B cell (primary cell): ENCODE measurements around the gene AMMECR1L. TPM values are rescaled to one million over a fixed set of nuclear protein-coding genes. Genes with fewer than 3 reads are reported as not detected.
"Not testable (repeated sequence)": the region's sequence is repeated elsewhere in the genome, so short reads cannot be mapped to it uniquely, and the experiment has no call there.

Experiments used
- ATAC-seq: fragments of 200-7000 bp; cut with Tn5 transposase; one replicate; pipeline ENCODE4 v1.10.0; 2021; ENCODE audit warnings: low read depth, mild to moderate bottlenecking, moderate number of reproducible peaks, moderate library complexity
- CTCF ChIA-PET: fragments of 350-600 bp; sonication (Branson Sonifier 250); formaldehyde crosslinking; loops from one replicate; lab custom pipeline; 2021; ENCODE audit warnings: antibody characterized with exemption, inconsistent platforms; lab: Charles Lee
- POLR2A ChIA-PET: fragments of 350-600 bp; sonication (Branson Sonifier 250); formaldehyde crosslinking; loops from one replicate; lab custom pipeline; 2021; ENCODE audit warnings: antibody characterized with exemption; lab: Charles Lee
- DNase-seq: peaks from one replicate; pipeline ENCODE4 v3.0.0; 2013
- H2AFZ ChIP-seq: 2 replicates; pipeline ENCODE4 v1.6.1; 2012; ENCODE audit warnings: mild to moderate bottlenecking, low read depth, low read length; ENCODE audit not compliant: insufficient read depth, poor library complexity, severe bottlenecking
- H3K27ac ChIP-seq, 2 donors: 1 replicate in 1 of 2; 2 replicates in 1 of 2; pipeline ENCODE4 v1.5.1; 2012 to 2013; ENCODE audit warnings: low read length in 2 of 2, mild to moderate bottlenecking in 2 of 2, moderate library complexity in 1 of 2
- H3K27me3 ChIP-seq, 4 experiments: fragments of 200-600 bp in 1 of 4; sonication (generic) in 1 of 4; replicated peaks in 1 of 4; 1 replicate in 2 of 4; 2 replicates in 2 of 4; pipeline versions ENCODE4 v1.6.1 to v1.7.0; 2013 to 2016; ENCODE audit warnings: low read length in 3 of 4, mild to moderate bottlenecking in 2 of 4, mixed read lengths in 1 of 4, moderate library complexity in 1 of 4; ENCODE audit not compliant: insufficient read depth in 4 of 4, control insufficient read depth in 3 of 4; ENCODE audit errors: control extremely low read depth in 1 of 4
- H3K36me3 ChIP-seq, 2 experiments: replicated peaks in 1 of 2; 1 replicate in 1 of 2; 2 replicates in 1 of 2; pipeline versions ENCODE4 v1.6.1 to v1.7.1; 2013; ENCODE audit warnings: low read length in 1 of 2; ENCODE audit not compliant: insufficient read depth in 2 of 2, control insufficient read depth in 1 of 2; ENCODE audit errors: control extremely low read depth in 1 of 2, extremely low read depth in 1 of 2
- H3K4me1 ChIP-seq, 2 donors: fragments of 200-600 bp in 1 of 2; sonication (generic) in 1 of 2; 1 replicate in 1 of 2; 2 replicates in 1 of 2; pipeline versions ENCODE4 v1.5.1 to v1.6.1; 2013 to 2017; ENCODE audit warnings: low read length in 2 of 2; ENCODE audit not compliant: control insufficient read depth in 2 of 2, insufficient read depth in 2 of 2
- H3K4me2 ChIP-seq: replicated peaks from 2 replicates; pipeline ENCODE3; 2012; ENCODE audit warnings: mild to moderate bottlenecking, low read depth, low read length; ENCODE audit not compliant: poor library complexity, severe bottlenecking
- H3K4me3 ChIP-seq, 5 experiments: fragments of 200-600 bp in 1 of 5; sonication (generic) in 1 of 5; 1 replicate in 3 of 5; 2 replicates in 2 of 5; pipeline versions ENCODE4 v1.5.1 to v1.7.0; 2011 to 2016; ENCODE audit warnings: low read length in 4 of 5, mild to moderate bottlenecking in 4 of 5, low read depth in 2 of 5, control low read depth in 1 of 5, moderate library complexity in 1 of 5; ENCODE audit not compliant: insufficient read depth in 1 of 5; ENCODE audit errors: control extremely low read depth in 1 of 5, extremely low read depth in 1 of 5
- H3K79me2 ChIP-seq: fragments of 200-600 bp; sonication (generic); one replicate; pipeline ENCODE4 v1.6.0; 2016; ENCODE audit warnings: low read length; ENCODE audit not compliant: control insufficient read depth, insufficient read depth
- H3K9ac ChIP-seq: fragments of 200-600 bp; sonication (generic); 2 replicates; pipeline ENCODE4 v1.6.1; 2017; ENCODE audit warnings: mild to moderate bottlenecking, low read length, moderate library complexity
- H3K9me3 ChIP-seq, 3 donors: one replicate each; pipeline versions ENCODE4 v1.6.1 to v1.7.1; 2013; ENCODE audit warnings: low read length in 2 of 3; ENCODE audit not compliant: control insufficient read depth in 2 of 3, insufficient read depth in 1 of 3; ENCODE audit errors: control extremely low read depth in 1 of 3
- H4K20me1 ChIP-seq: 2 replicates; pipeline ENCODE4 v1.6.0; 2012; ENCODE audit warnings: mild to moderate bottlenecking, low read length; ENCODE audit not compliant: insufficient read depth, control insufficient read depth, poor library complexity, severe bottlenecking
- H3K27ac Mint-ChIP-seq: one replicate; pipeline ENCODE4 v1.8.0; 2021; ENCODE audit warnings: mixed read lengths
- H3K27me3 Mint-ChIP-seq: one replicate; pipeline ENCODE4 v1.8.0; 2021; ENCODE audit warnings: mixed read lengths
- H3K4me1 Mint-ChIP-seq: one replicate; pipeline ENCODE4 v1.8.0; 2021; ENCODE audit warnings: mixed read lengths
- H3K4me3 Mint-ChIP-seq: one replicate; pipeline ENCODE4 v1.8.0; 2021; ENCODE audit warnings: mixed read lengths
- H3K9me3 Mint-ChIP-seq: one replicate; pipeline ENCODE4 v1.8.0; 2022; ENCODE audit warnings: mixed read lengths; ENCODE audit not compliant: insufficient read depth
- CTCF ChIP-seq: fragments of 200-600 bp; IDR thresholded peaks from one replicate; pipeline ENCODE4 v1.8.0; 2022; ENCODE audit warnings: antibody characterized with exemption, mild to moderate bottlenecking
- EZH2 ChIP-seq: IDR thresholded peaks from 2 replicates; pipeline ENCODE4 v1.6.1; 2012; ENCODE audit warnings: borderline replicate concordance, low read depth, mild to moderate bottlenecking, moderate library complexity, low read length; ENCODE audit not compliant: insufficient read depth, poor library complexity, severe bottlenecking
- WGBS: methylation state at CpG from one replicate; pipeline ENCODE4 v1.1.5; 2013; ENCODE audit warnings: missing lambda C conversion rate; ENCODE audit not compliant: insufficient coverage; 5-methylcytosine and 5-hydroxymethylcytosine counted together
- intact Hi-C: fragments of 100-400 bp; cut with micrococcal nuclease; formaldehyde crosslinking; loops from one replicate; pipeline ENCODE4 v1.10.0; 2022
- polyA plus RNA-seq: library from polyadenylated mRNA; depleted of rRNA; stranded (reverse); fragments of >200 nt; gene quantifications from 2 replicates; pipeline ENCODE4 v1.2.3, GENCODE V29; 2012
- total RNA-seq, 2 donors: library from RNA; stranded (reverse); fragments of 120-200 nt in 1 of 2; gene quantifications; 1 replicate in 1 of 2; 2 replicates in 1 of 2; pipeline versions ENCODE4 v1.2.3 to v1.2.4, GENCODE V29; 2013 to 2022

Gene AMMECR1L
- total and polyA plus RNA-seq, 2 donors (not counting 1 experiment from before 2014, with no cell fraction given) = 8.3 to 15.2 TPM

- CTCF ChIA-PET = no interaction called here
Measured at GRCh38 chr2:127910415-127910814, 24.7 kb upstream of the AMMECR1L start.

GRCh38 chr2:127909019-127909418, 23.3 kb upstream of the AMMECR1L start:
- Histone ChIP-seq H3K4me3 (no peak overlapping the region), H3K79me2 (no peaks in the 10 kb centered on the region), H3K27ac (no peak overlapping the region), H3K9me3 (peaks cover 0 to 1% (median 0%) of the 10 kb centered on the region in 3 donors), H3K9ac (no peak overlapping the region), H3K4me2 (no peak overlapping the region), H4K20me1 (no peaks in the 10 kb centered on the region), H3K36me3 (no peaks in the 10 kb centered on the region), H2AFZ (no peak overlapping the region), H3K4me1 (no peaks in the 10 kb centered on the region), H3K27me3 (no peaks in the 10 kb centered on the region)
- no peaks in the 10 kb centered on the region for H3K9me3 Mint-ChIP-seq
- no peak overlapping the region for H3K27ac Mint-ChIP-seq
- 81% methylated on average over 5 of the region's 6 CpGs for WGBS
- no peaks in the 10 kb centered on the region for H3K27me3 Mint-ChIP-seq
- H3K4me3 Mint-ChIP-seq = no peak overlapping the region
- ATAC-seq (no peak), DNase-seq (no peak)
- CTCF ChIA-PET = no interaction called here
- intact Hi-C loops = no loop called here
- TF ChIP-seq EZH2 = no peak
- TF ChIP-seq CTCF = no peak
- peaks cover 2% of the 10 kb centered on the region for H3K4me1 Mint-ChIP-seq
- POLR2A ChIA-PET = interaction anchor here (0.6 kb wide), 1 partner anchor 19 kb away, joined by 3 read pairs; no protein-coding TSS in a partner anchor

More at GRCh38 chr2:127910415-127910814, 24.7 kb upstream of the AMMECR1L start:
- Mint-ChIP-seq H3K9me3 (no peaks in the 10 kb centered on the region), H3K4me3 (no peak overlapping the region), H3K27ac (no peak overlapping the region), H3K4me1 (peaks cover under 1% of the 10 kb centered on the region), H3K27me3 (no peaks in the 10 kb centered on the region)
- no peaks in the 10 kb centered on the region for H3K79me2 ChIP-seq
- intact Hi-C loops = no loop called here
- H3K27ac ChIP-seq = no peak overlapping the region
- no peaks in the 10 kb centered on the region for H3K27me3 ChIP-seq
- no peaks in the 10 kb centered on the region for H3K4me1 ChIP-seq
- POLR2A ChIA-PET = no interaction called here
- no peak overlapping the region for H3K4me3 ChIP-seq
- ATAC-seq = no peak
- no peak overlapping the region for H3K4me2 ChIP-seq
- no peak for TF ChIP-seq CTCF
- no peak for TF ChIP-seq EZH2
- WGBS = 91% methylated on average over 1 of the region's 3 CpGs
- H2AFZ ChIP-seq = no peak overlapping the region
- peaks cover 0 to 1% (median 0%) of the 10 kb centered on the region in 3 donors for H3K9me3 ChIP-seq
- DNase-seq = no peak
- no peaks in the 10 kb centered on the region for H3K36me3 ChIP-seq
- no peaks in the 10 kb centered on the region for H4K20me1 ChIP-seq
- H3K9ac ChIP-seq = no peak overlapping the region

- H4K20me1 ChIP-seq, ATAC-seq, H3K9me3 ChIP-seq, H3K9ac ChIP-seq, H2AFZ ChIP-seq, intact Hi-C loops, DNase-seq, H3K36me3 ChIP-seq, H3K27me3 ChIP-seq, H3K79me2 ChIP-seq, POLR2A ChIA-PET, H3K4me3 ChIP-seq, H3K9me3 Mint-ChIP-seq, H3K4me1 ChIP-seq, H3K27me3 Mint-ChIP-seq, H3K4me2 ChIP-seq, H3K4me1 Mint-ChIP-seq, H3K27ac Mint-ChIP-seq, H3K4me3 Mint-ChIP-seq, H3K27ac ChIP-seq, CTCF ChIA-PET: not testable (repeated sequence)
- WGBS = 97% methylated on average over 6 of the region's 12 CpGs
Measured at GRCh38 chr2:127907733-127908400, 22.1 kb upstream of the AMMECR1L start.
